Measurements from ENCODE around the gene KCNK18. TPM values are rescaled to one million over a fixed set of nuclear protein-coding genes. Genes with fewer than 3 reads are reported as not detected.

The KCNK18 gene
- total and polyA plus RNA-seq, 10 of the 15 experiments (the other 5 are each of a cell fraction or from before 2014, with no cell fraction given): not detected

DNA sequence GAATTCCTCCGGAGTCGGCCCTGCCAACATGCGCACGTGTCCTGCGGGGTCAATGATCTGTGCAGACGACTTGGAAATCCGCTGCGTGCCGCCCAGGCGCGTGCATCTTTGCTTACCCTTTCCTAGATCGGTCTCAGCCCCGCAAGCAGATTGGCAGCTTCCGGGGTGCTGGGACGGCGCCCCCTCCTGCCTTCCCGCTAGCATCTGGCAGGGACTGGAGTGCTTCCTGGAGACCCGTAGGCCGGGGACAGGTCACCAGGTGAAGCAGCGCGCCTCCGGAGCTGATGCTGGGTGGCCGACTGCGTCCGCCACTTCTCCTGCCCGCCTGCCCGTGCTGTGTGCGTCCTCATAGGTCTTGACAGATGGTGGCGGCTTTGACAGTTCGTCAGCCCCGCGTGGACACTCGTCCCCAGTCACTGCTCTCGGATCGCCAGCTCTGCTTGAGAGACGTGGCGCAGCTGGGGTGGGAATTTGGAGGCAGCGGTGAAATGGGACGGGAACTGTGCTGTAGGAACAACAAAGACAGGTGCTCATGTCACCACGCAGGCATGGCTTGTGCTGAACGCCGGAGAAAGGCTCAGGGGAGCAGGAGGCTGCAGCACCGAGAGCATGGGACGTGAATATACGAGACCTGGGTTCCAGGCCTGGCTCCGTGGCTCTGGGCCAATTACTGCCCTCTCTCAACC is 21.9 kb upstream of the KCNK18 start (continued):
- TF ChIP-seq REST (IDR thresholded peaks at IDR 0.05; ENCODE audit: low read depth, low read length) (no peak), NR2C1 (IDR thresholded peaks at IDR 0.05) (no peak), SIX5 (IDR thresholded peaks at IDR 0.05; ENCODE audit: low read depth, low read length, severe bottlenecking) (no peak), BHLHE40 (IDR thresholded peaks at IDR 0.05; ENCODE audit: borderline replicate concordance in 1 of 2, low read depth in 2 of 2, low read length in 1 of 2) (peak in 1 of 2 experiments; percentile 60; a peak in 2 of 4 replicates), LARP7 (IDR thresholded peaks at IDR 0.05) (no peak)
- TF ChIP-seq, protein P1, sequence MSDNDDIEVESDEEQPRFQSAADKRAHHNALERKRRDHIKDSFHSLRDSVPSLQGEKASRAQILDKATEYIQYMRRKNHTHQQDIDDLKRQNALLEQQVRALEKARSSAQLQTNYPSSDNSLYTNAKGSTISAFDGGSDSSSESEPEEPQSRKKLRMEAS (IDR thresholded peaks at IDR 0.05; ENCODE audit: low read depth, low read length): no peak
- TF ChIP-seq, protein P2, sequence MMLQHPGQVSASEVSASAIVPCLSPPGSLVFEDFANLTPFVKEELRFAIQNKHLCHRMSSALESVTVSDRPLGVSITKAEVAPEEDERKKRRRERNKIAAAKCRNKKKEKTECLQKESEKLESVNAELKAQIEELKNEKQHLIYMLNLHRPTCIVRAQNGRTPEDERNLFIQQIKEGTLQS (IDR thresholded peaks at IDR 0.05; ENCODE audit: borderline replicate concordance, extremely low read depth, low read depth, low read length): no peak
- TF ChIP-seq, protein P3, sequence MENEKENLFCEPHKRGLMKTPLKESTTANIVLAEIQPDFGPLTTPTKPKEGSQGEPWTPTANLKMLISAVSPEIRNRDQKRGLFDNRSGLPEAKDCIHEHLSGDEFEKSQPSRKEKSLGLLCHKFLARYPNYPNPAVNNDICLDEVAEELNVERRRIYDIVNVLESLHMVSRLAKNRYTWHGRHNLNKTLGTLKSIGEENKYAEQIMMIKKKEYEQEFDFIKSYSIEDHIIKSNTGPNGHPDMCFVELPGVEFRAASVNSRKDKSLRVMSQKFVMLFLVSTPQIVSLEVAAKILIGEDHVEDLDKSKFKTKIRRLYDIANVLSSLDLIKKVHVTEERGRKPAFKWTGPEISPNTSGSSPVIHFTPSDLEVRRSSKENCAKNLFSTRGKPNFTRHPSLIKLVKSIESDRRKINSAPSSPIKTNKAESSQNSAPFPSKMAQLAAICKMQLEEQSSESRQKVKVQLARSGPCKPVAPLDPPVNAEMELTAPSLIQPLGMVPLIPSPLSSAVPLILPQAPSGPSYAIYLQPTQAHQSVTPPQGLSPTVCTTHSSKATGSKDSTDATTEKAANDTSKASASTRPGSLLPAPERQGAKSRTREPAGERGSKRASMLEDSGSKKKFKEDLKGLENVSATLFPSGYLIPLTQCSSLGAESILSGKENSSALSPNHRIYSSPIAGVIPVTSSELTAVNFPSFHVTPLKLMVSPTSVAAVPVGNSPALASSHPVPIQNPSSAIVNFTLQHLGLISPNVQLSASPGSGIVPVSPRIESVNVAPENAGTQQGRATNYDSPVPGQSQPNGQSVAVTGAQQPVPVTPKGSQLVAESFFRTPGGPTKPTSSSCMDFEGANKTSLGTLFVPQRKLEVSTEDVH (IDR thresholded peaks at IDR 0.05; ENCODE audit: low read depth, partially characterized antibody): no peak

All from GM12878 (cell line).